PFSK-1 (cell line): Measurements from ENCODE around the gene GNB5.

Experiments
- FOXP2 ChIP-seq: optimal IDR thresholded peaks from 2 replicates; pipeline ENCODE3; 2011; ENCODE audit warnings: borderline replicate concordance, control low read depth, inconsistent platforms; ENCODE audit not compliant: insufficient read depth; ENCODE audit errors: extremely low read length, extremely low read depth
- POLR2AphosphoS5 ChIP-seq: IDR thresholded peaks from 2 replicates; pipeline ENCODE4 v1.6.1; 2012; ENCODE audit warnings: low read depth, mild to moderate bottlenecking, control low read depth, low read length, moderate library complexity
- SIN3A ChIP-seq: IDR thresholded peaks from 2 replicates; pipeline ENCODE4 v1.6.1; 2012; ENCODE audit warnings: mild to moderate bottlenecking, low read length, moderate library complexity, borderline replicate concordance; ENCODE audit not compliant: insufficient read depth
- TAF1 ChIP-seq: IDR thresholded peaks from 2 replicates; pipeline ENCODE4 v1.6.1; 2012; ENCODE audit warnings: low read length, control low read depth, borderline replicate concordance; ENCODE audit not compliant: insufficient read depth
- TF ChIP-seq, protein P1 (sequence below), 2 experiments: IDR thresholded peaks; 2 replicates each; pipeline versions ENCODE4 v1.6.1 to v1.8.0; 2011 to 2012; ENCODE audit warnings: low read depth in 2 of 2, low read length in 2 of 2, control low read depth in 1 of 2, inconsistent platforms in 1 of 2, mild to moderate bottlenecking in 1 of 2, moderate library complexity in 1 of 2; ENCODE audit not compliant: insufficient read depth in 1 of 2

The GNB5 gene

GRCh38 chr15:52112203-52112750, 78.9 kb downstream of the GNB5 start:
- TF ChIP-seq SIN3A (no peak), TAF1 (no peak), POLR2AphosphoS5 (no peak), FOXP2 (no peak)
- TF ChIP-seq, protein P1, sequence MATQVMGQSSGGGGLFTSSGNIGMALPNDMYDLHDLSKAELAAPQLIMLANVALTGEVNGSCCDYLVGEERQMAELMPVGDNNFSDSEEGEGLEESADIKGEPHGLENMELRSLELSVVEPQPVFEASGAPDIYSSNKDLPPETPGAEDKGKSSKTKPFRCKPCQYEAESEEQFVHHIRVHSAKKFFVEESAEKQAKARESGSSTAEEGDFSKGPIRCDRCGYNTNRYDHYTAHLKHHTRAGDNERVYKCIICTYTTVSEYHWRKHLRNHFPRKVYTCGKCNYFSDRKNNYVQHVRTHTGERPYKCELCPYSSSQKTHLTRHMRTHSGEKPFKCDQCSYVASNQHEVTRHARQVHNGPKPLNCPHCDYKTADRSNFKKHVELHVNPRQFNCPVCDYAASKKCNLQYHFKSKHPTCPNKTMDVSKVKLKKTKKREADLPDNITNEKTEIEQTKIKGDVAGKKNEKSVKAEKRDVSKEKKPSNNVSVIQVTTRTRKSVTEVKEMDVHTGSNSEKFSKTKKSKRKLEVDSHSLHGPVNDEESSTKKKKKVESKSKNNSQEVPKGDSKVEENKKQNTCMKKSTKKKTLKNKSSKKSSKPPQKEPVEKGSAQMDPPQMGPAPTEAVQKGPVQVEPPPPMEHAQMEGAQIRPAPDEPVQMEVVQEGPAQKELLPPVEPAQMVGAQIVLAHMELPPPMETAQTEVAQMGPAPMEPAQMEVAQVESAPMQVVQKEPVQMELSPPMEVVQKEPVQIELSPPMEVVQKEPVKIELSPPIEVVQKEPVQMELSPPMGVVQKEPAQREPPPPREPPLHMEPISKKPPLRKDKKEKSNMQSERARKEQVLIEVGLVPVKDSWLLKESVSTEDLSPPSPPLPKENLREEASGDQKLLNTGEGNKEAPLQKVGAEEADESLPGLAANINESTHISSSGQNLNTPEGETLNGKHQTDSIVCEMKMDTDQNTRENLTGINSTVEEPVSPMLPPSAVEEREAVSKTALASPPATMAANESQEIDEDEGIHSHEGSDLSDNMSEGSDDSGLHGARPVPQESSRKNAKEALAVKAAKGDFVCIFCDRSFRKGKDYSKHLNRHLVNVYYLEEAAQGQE (IDR thresholded peaks at IDR 0.05; ENCODE audit: insufficient read depth in 1 of 2, low read depth in 2 of 2, low read length in 2 of 2), result no peak

DNA sequence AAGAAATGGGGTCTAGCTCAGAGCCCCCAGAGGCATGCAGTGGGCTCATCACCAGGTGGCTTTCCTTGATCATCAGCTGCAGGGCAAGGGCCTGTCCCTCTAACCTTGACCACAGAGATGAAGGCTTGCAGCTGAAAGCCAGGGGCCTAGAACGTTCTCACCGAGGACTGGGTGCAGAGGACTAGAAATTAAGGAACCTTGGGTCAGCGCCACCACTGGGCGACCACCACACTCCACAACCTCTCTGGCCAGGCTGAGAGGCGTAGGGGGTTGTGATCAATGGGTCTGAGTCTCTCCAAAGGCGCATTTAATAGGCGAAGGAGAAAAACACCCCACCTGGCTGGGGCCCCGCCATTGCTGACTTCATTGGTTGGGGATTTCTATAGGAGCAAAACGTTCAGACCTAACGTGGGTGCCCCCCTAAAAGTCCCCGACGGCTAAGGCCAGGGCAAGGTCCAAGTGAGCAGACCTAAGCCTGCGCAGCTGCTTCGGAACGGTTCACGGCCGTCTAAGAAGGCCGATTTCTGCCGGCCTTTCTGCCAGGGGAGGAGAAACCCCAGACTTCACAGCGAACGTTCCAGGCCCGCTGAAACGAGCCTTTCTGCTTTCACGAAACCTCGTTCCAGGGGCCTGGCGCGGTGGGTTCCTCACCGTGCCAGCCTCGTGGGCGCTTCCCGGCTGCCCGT, 79.5 kb downstream of the GNB5 start:
- TF ChIP-seq FOXP2, result no peak
- TF ChIP-seq POLR2AphosphoS5, result no peak
- TF ChIP-seq TAF1, result no peak
- TF ChIP-seq, protein P1 (IDR thresholded peaks at IDR 0.05; ENCODE audit: insufficient read depth in 1 of 2, low read depth in 2 of 2, low read length in 2 of 2), result no peak
- no peak for TF ChIP-seq SIN3A

- no peak for TF ChIP-seq SIN3A
- no peak for TF ChIP-seq POLR2AphosphoS5
- TF ChIP-seq, protein P1 (IDR thresholded peaks at IDR 0.05; ENCODE audit: insufficient read depth in 1 of 2, low read depth in 2 of 2, low read length in 2 of 2), result no peak
- TF ChIP-seq TAF1, result no peak
- TF ChIP-seq FOXP2, result no peak
Observed at GRCh38 chr15:52109559-52110451, 81.4 kb downstream of the GNB5 start.

- TF ChIP-seq, protein P1 (IDR thresholded peaks at IDR 0.05; ENCODE audit: insufficient read depth in 1 of 2, low read depth in 2 of 2, low read length in 2 of 2), result no peak
- no peak for TF ChIP-seq SIN3A
- TF ChIP-seq FOXP2, result no peak
- no peak for TF ChIP-seq POLR2AphosphoS5
- no peak for TF ChIP-seq TAF1
Observed at GRCh38 chr15:52107238-52107637, 84.0 kb downstream of the GNB5 start.
